MM.1S (cell line): ENCODE data around the gene XRCC4.

Experiments
- DNase-seq: peaks from one replicate; pipeline ENCODE4 v3.0.0-alpha.2; 2015
- H2AFZ ChIP-seq: fragments of 300-600 bp; sonication (generic); 2 replicates; pipeline ENCODE4 v1.6.0; 2016; ENCODE audit warnings: antibody characterized with exemption, low read length
- H3F3A ChIP-seq: fragments of 300-600 bp; sonication (generic); 2 replicates; pipeline ENCODE4 v1.6.1; 2016; ENCODE audit warnings: mild to moderate bottlenecking, antibody characterized with exemption, low read length, moderate library complexity, mixed read lengths; ENCODE audit not compliant: insufficient read depth
- H3K27ac ChIP-seq: fragments of 300-600 bp; sonication (generic); 2 replicates; pipeline ENCODE4 v1.5.1; 2016; ENCODE audit warnings: mild to moderate bottlenecking, low read length
- H3K27me3 ChIP-seq: fragments of 300-600 bp; sonication (generic); replicated peaks from 2 replicates; pipeline ENCODE4 v1.6.0; 2016; ENCODE audit warnings: low read length; ENCODE audit not compliant: insufficient read depth
- H3K36me3 ChIP-seq: fragments of 300-600 bp; sonication (generic); replicated peaks from 2 replicates; pipeline ENCODE4 v1.6.1; 2016; ENCODE audit warnings: mild to moderate bottlenecking, low read length, mixed read lengths; ENCODE audit not compliant: insufficient read depth
- H3K4me1 ChIP-seq: fragments of 300-600 bp; sonication (generic); 2 replicates; pipeline ENCODE4 v1.6.1; 2016; ENCODE audit warnings: low read length, mixed read lengths
- H3K4me2 ChIP-seq: fragments of 300-600 bp; sonication (generic); 2 replicates; pipeline ENCODE4 v1.6.0; 2016; ENCODE audit warnings: low read depth, low read length
- H3K4me3 ChIP-seq: fragments of 300-600 bp; sonication (generic); 2 replicates; pipeline ENCODE4 v1.5.1; 2016; ENCODE audit warnings: low read length, mixed read lengths
- H3K79me2 ChIP-seq: fragments of 300-600 bp; sonication (generic); 2 replicates; pipeline ENCODE4 v1.6.1; 2016; ENCODE audit warnings: mixed run types, low read length, mixed read lengths
- H3K9ac ChIP-seq: fragments of 300-600 bp; sonication (generic); 2 replicates; pipeline ENCODE4 v1.6.1; 2016; ENCODE audit warnings: low read length, mixed read lengths
- H3K9me2 ChIP-seq: fragments of 300-600 bp; sonication (generic); replicated peaks from 2 replicates; pipeline ENCODE4 v1.6.1; 2016; ENCODE audit warnings: mild to moderate bottlenecking, low read length, mixed read lengths; ENCODE audit not compliant: insufficient read depth
- H3K9me3 ChIP-seq: fragments of 300-600 bp; sonication (generic); replicated peaks from 2 replicates; pipeline ENCODE4 v1.6.1; 2016; ENCODE audit warnings: mild to moderate bottlenecking, low read length, mixed read lengths; ENCODE audit not compliant: insufficient read depth
- H4K20me1 ChIP-seq: fragments of 300-600 bp; sonication (generic); 2 replicates; pipeline ENCODE4 v1.6.1; 2016; ENCODE audit warnings: mild to moderate bottlenecking, low read length, moderate library complexity, mixed read lengths; ENCODE audit not compliant: insufficient read depth
- CTCF ChIP-seq: fragments of 300-600 bp; sonication (generic); IDR thresholded peaks from 2 replicates; pipeline ENCODE4 v1.5.1; 2016; ENCODE audit warnings: antibody characterized with exemption, low read length, mixed read lengths
- EZH2 ChIP-seq: fragments of 300-600 bp; sonication (generic); optimal IDR thresholded peaks from 2 replicates; pipeline ENCODE3; 2017; ENCODE audit warnings: low read depth, mild to moderate bottlenecking, antibody characterized with exemption, low read length, mixed read lengths
- EZH2phosphoT487 ChIP-seq: fragments of 300-600 bp; sonication (generic); IDR thresholded peaks from 2 replicates; pipeline ENCODE4 v1.6.1; 2018; ENCODE audit warnings: antibody characterized with exemption, low read length

Gene XRCC4

DNA sequence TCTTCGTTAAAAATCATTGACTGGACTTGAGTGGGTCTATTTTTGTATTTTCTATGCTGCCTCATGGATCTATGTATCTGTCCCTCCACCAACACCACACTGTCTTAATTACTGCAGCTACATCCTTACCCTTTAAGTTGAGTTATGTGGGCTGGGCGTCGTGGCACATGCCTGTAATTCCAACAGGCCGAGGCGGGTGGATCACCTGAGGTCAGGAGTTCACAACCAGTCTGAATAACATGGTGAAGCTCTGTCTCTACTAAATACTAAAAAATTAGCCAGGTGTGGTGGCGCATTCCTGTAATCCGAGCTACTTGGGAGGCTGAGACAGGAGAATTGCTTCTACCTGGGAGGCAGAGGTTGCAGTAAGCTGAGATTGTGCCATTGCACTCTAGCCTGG, 48.2 kb downstream of the XRCC4 start:
- Histone ChIP-seq H3K9me2 (no peaks in the 10 kb centered on the region), H3K9ac (no peak overlapping the region), H3K4me2 (no peak overlapping the region), H2AFZ (no peak overlapping the region), H4K20me1 (no peaks in the 10 kb centered on the region), H3F3A (no peaks in the 10 kb centered on the region), H3K27me3 (no peaks in the 10 kb centered on the region), H3K9me3 (no peaks in the 10 kb centered on the region), H3K79me2 (no peaks in the 10 kb centered on the region), H3K27ac (no peak overlapping the region), H3K36me3 (no peaks in the 10 kb centered on the region), H3K4me3 (no peak overlapping the region), H3K4me1 (no peaks in the 10 kb centered on the region)
- no peak for DNase-seq
- no peak for TF ChIP-seq EZH2phosphoT487
- TF ChIP-seq CTCF, result no peak
- no peak for TF ChIP-seq EZH2

- no peaks in the 10 kb centered on the region for H3K4me1 ChIP-seq
- H3K9ac ChIP-seq, result no peak overlapping the region
- H3K27me3 ChIP-seq, result no peaks in the 10 kb centered on the region
- no peaks in the 10 kb centered on the region for H3F3A ChIP-seq
- no peak overlapping the region for H3K4me2 ChIP-seq
- DNase-seq, result no peak
- no peaks in the 10 kb centered on the region for H3K9me3 ChIP-seq
- TF ChIP-seq EZH2, result no peak
- no peak for TF ChIP-seq CTCF
- TF ChIP-seq EZH2phosphoT487, result no peak
- no peaks in the 10 kb centered on the region for H4K20me1 ChIP-seq
- H3K36me3 ChIP-seq, result no peaks in the 10 kb centered on the region
- H3K9me2 ChIP-seq, result no peaks in the 10 kb centered on the region
- no peak overlapping the region for H3K27ac ChIP-seq
- H3K79me2 ChIP-seq, result no peaks in the 10 kb centered on the region
- no peak overlapping the region for H3K4me3 ChIP-seq
- H2AFZ ChIP-seq, result no peak overlapping the region
Measured at GRCh38 chr5:83126501-83126900, 49.2 kb downstream of the XRCC4 start.

DNA sequence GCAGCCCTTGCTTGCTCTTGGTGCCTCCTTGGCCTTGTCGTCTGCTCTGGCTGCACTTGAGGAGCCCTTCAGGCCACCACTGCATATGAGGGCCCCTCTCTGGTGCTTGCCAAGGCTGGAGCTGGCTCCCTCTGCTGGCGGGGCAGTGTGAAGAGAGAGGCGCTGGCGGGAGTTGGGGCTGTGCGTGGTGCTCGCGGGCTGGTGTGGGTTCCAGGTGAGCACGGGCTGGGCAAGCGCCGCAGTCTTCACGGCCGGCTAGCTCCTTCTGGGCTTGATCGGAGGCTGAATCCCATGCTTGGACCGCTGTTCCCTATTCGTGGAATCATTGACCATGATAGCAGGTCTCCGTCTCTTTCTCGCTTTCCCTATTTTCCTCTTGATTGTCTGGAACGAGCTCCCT, 56.5 kb downstream of the XRCC4 start:
- Histone ChIP-seq H3K79me2 (no peaks in the 10 kb centered on the region), H3K4me1 (no peaks in the 10 kb centered on the region), H3K27me3 (no peaks in the 10 kb centered on the region), H3K9ac (no peak overlapping the region), H3K36me3 (no peaks in the 10 kb centered on the region), H3K27ac (no peak overlapping the region), H3K4me3 (no peak overlapping the region), H3K9me3 (no peaks in the 10 kb centered on the region), H2AFZ (no peak overlapping the region), H3K4me2 (no peak overlapping the region), H3F3A (no peaks in the 10 kb centered on the region), H4K20me1 (no peaks in the 10 kb centered on the region), H3K9me2 (no peaks in the 10 kb centered on the region)
- no peak for DNase-seq
- TF ChIP-seq EZH2, result no peak
- TF ChIP-seq CTCF, result no peak
- TF ChIP-seq EZH2phosphoT487, result no peak
